B cell (primary cell): ENCODE results near the gene PDP2. TPM values are rescaled to one million over a fixed set of nuclear protein-coding genes. Genes with fewer than 3 reads are reported as not detected.

Experiments used
- ATAC-seq: fragments of 200-7000 bp; cut with Tn5 transposase; one replicate; pipeline ENCODE4 v1.10.0; 2021; ENCODE audit warnings: low read depth, mild to moderate bottlenecking, moderate number of reproducible peaks, moderate library complexity
- CTCF ChIA-PET: fragments of 350-600 bp; sonication (Branson Sonifier 250); formaldehyde crosslinking; loops from one replicate; lab custom pipeline; 2021; ENCODE audit warnings: antibody characterized with exemption, inconsistent platforms; lab: Charles Lee
- POLR2A ChIA-PET: fragments of 350-600 bp; sonication (Branson Sonifier 250); formaldehyde crosslinking; loops from one replicate; lab custom pipeline; 2021; ENCODE audit warnings: antibody characterized with exemption; lab: Charles Lee
- DNase-seq: peaks from one replicate; pipeline ENCODE4 v3.0.0; 2013
- H2AFZ ChIP-seq: 2 replicates; pipeline ENCODE4 v1.6.1; 2012; ENCODE audit warnings: mild to moderate bottlenecking, low read depth, low read length; ENCODE audit not compliant: insufficient read depth, poor library complexity, severe bottlenecking
- H3K27ac ChIP-seq, 2 donors: 1 replicate in 1 of 2; 2 replicates in 1 of 2; pipeline ENCODE4 v1.5.1; 2012 to 2013; ENCODE audit warnings: low read length in 2 of 2, mild to moderate bottlenecking in 2 of 2, moderate library complexity in 1 of 2
- H3K27me3 ChIP-seq, 4 experiments: fragments of 200-600 bp in 1 of 4; sonication (generic) in 1 of 4; replicated peaks in 1 of 4; 1 replicate in 2 of 4; 2 replicates in 2 of 4; pipeline versions ENCODE4 v1.6.1 to v1.7.0; 2013 to 2016; ENCODE audit warnings: low read length in 3 of 4, mild to moderate bottlenecking in 2 of 4, mixed read lengths in 1 of 4, moderate library complexity in 1 of 4; ENCODE audit not compliant: insufficient read depth in 4 of 4, control insufficient read depth in 3 of 4; ENCODE audit errors: control extremely low read depth in 1 of 4
- H3K36me3 ChIP-seq, 2 experiments: replicated peaks in 1 of 2; 1 replicate in 1 of 2; 2 replicates in 1 of 2; pipeline versions ENCODE4 v1.6.1 to v1.7.1; 2013; ENCODE audit warnings: low read length in 1 of 2; ENCODE audit not compliant: insufficient read depth in 2 of 2, control insufficient read depth in 1 of 2; ENCODE audit errors: control extremely low read depth in 1 of 2, extremely low read depth in 1 of 2
- H3K4me1 ChIP-seq, 2 donors: fragments of 200-600 bp in 1 of 2; sonication (generic) in 1 of 2; 1 replicate in 1 of 2; 2 replicates in 1 of 2; pipeline versions ENCODE4 v1.5.1 to v1.6.1; 2013 to 2017; ENCODE audit warnings: low read length in 2 of 2; ENCODE audit not compliant: control insufficient read depth in 2 of 2, insufficient read depth in 2 of 2
- H3K4me2 ChIP-seq: replicated peaks from 2 replicates; pipeline ENCODE3; 2012; ENCODE audit warnings: mild to moderate bottlenecking, low read depth, low read length; ENCODE audit not compliant: poor library complexity, severe bottlenecking
- H3K4me3 ChIP-seq, 5 experiments: fragments of 200-600 bp in 1 of 5; sonication (generic) in 1 of 5; 1 replicate in 3 of 5; 2 replicates in 2 of 5; pipeline versions ENCODE4 v1.5.1 to v1.7.0; 2011 to 2016; ENCODE audit warnings: low read length in 4 of 5, mild to moderate bottlenecking in 4 of 5, low read depth in 2 of 5, control low read depth in 1 of 5, moderate library complexity in 1 of 5; ENCODE audit not compliant: insufficient read depth in 1 of 5; ENCODE audit errors: control extremely low read depth in 1 of 5, extremely low read depth in 1 of 5
- H3K79me2 ChIP-seq: fragments of 200-600 bp; sonication (generic); one replicate; pipeline ENCODE4 v1.6.0; 2016; ENCODE audit warnings: low read length; ENCODE audit not compliant: control insufficient read depth, insufficient read depth
- H3K9ac ChIP-seq: fragments of 200-600 bp; sonication (generic); 2 replicates; pipeline ENCODE4 v1.6.1; 2017; ENCODE audit warnings: mild to moderate bottlenecking, low read length, moderate library complexity
- H3K9me3 ChIP-seq, 3 donors: one replicate each; pipeline versions ENCODE4 v1.6.1 to v1.7.1; 2013; ENCODE audit warnings: low read length in 2 of 3; ENCODE audit not compliant: control insufficient read depth in 2 of 3, insufficient read depth in 1 of 3; ENCODE audit errors: control extremely low read depth in 1 of 3
- H4K20me1 ChIP-seq: 2 replicates; pipeline ENCODE4 v1.6.0; 2012; ENCODE audit warnings: mild to moderate bottlenecking, low read length; ENCODE audit not compliant: insufficient read depth, control insufficient read depth, poor library complexity, severe bottlenecking
- H3K27ac Mint-ChIP-seq: one replicate; pipeline ENCODE4 v1.8.0; 2021; ENCODE audit warnings: mixed read lengths
- H3K27me3 Mint-ChIP-seq: one replicate; pipeline ENCODE4 v1.8.0; 2021; ENCODE audit warnings: mixed read lengths
- H3K4me1 Mint-ChIP-seq: one replicate; pipeline ENCODE4 v1.8.0; 2021; ENCODE audit warnings: mixed read lengths
- H3K4me3 Mint-ChIP-seq: one replicate; pipeline ENCODE4 v1.8.0; 2021; ENCODE audit warnings: mixed read lengths
- H3K9me3 Mint-ChIP-seq: one replicate; pipeline ENCODE4 v1.8.0; 2022; ENCODE audit warnings: mixed read lengths; ENCODE audit not compliant: insufficient read depth
- CTCF ChIP-seq: fragments of 200-600 bp; IDR thresholded peaks from one replicate; pipeline ENCODE4 v1.8.0; 2022; ENCODE audit warnings: antibody characterized with exemption, mild to moderate bottlenecking
- EZH2 ChIP-seq: IDR thresholded peaks from 2 replicates; pipeline ENCODE4 v1.6.1; 2012; ENCODE audit warnings: borderline replicate concordance, low read depth, mild to moderate bottlenecking, moderate library complexity, low read length; ENCODE audit not compliant: insufficient read depth, poor library complexity, severe bottlenecking
- WGBS: methylation state at CpG from one replicate; pipeline ENCODE4 v1.1.5; 2013; ENCODE audit warnings: missing lambda C conversion rate; ENCODE audit not compliant: insufficient coverage; 5-methylcytosine and 5-hydroxymethylcytosine counted together
- intact Hi-C: fragments of 100-400 bp; cut with micrococcal nuclease; formaldehyde crosslinking; loops from one replicate; pipeline ENCODE4 v1.10.0; 2022
- polyA plus RNA-seq: library from polyadenylated mRNA; depleted of rRNA; stranded (reverse); fragments of >200 nt; gene quantifications from 2 replicates; pipeline ENCODE4 v1.2.3, GENCODE V29; 2012
- total RNA-seq, 2 donors: library from RNA; stranded (reverse); fragments of 120-200 nt in 1 of 2; gene quantifications; 1 replicate in 1 of 2; 2 replicates in 1 of 2; pipeline versions ENCODE4 v1.2.3 to v1.2.4, GENCODE V29; 2013 to 2022

Gene PDP2
- total and polyA plus RNA-seq, 2 donors (not counting 1 experiment from before 2014, with no cell fraction given): 1.9 to 18.7 TPM

DNA sequence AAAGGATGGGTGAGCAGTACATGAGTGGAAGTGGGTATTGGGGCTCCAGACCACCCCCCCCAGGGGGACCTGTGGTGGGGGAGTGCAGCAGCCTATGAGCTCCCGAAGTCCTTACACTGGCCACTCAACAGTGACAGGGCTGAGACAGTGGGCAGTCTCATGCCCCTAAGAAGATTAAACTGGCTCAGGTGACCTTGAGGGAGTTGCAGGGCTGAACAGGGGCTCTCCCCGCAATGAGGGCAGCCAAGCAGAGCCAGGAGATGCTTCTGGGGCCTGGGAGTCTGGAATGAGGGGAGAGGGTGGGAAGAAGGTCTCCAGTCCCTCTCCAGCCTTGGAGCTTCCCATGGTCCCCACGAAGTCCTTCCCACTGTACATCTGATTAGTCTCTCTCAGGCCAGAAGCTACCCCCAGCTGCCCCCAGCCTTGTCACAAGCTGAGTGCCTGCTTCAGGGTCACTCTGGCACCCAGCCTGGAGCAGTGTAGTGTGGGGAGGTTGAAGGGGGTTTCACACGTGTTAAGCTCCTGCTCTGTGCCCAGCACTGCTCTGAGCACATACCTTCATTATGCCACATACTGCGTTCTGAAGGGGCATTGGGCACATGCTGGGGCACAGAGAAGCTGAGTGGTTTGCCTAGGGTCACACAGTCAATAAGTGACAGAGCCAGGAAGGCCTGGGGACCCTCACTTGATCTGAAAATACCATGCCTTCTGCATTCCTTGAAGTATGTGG, 39.4 kb downstream of the PDP2 start:
- Histone ChIP-seq H3K9ac (no peak overlapping the region), H2AFZ (no peak overlapping the region), H3K4me1 (peaks cover 0 to 4% of the 10 kb centered on the region in 2 donors), H3K27me3 (peaks cover 0 to 22% (median 8%) of the 10 kb centered on the region in 4 experiments), H3K9me3 (no peaks in the 10 kb centered on the region), H3K4me2 (no peak overlapping the region), H3K79me2 (no peaks in the 10 kb centered on the region), H3K27ac (no peak overlapping the region), H3K4me3 (no peak overlapping the region), H4K20me1 (no peaks in the 10 kb centered on the region), H3K36me3 (no peaks in the 10 kb centered on the region)
- intact Hi-C loops: no loop called here
- H3K9me3 Mint-ChIP-seq: no peaks in the 10 kb centered on the region
- TF ChIP-seq CTCF (no peak), EZH2 (no peak)
- ChIA-PET CTCF (interaction anchor here (1.1 kb wide), 1 partner anchor 51 kb away, joined by 6 read pairs; no protein-coding TSS in a partner anchor), POLR2A (interaction anchor here (1.2 kb wide), 1 partner anchor 12 kb away, joined by 3 read pairs; no protein-coding TSS in a partner anchor)
- H3K4me1 Mint-ChIP-seq: peaks cover 4% of the 10 kb centered on the region
- DNase-seq (no peak), ATAC-seq (no peak)
- H3K27ac Mint-ChIP-seq: no peak overlapping the region
- H3K4me3 Mint-ChIP-seq: no peak overlapping the region
- peaks cover 30% of the 10 kb centered on the region for H3K27me3 Mint-ChIP-seq
- 71% methylated on average over 3 of the region's 5 CpGs for WGBS

- no CpG with 5 or more reads among the region's 2 CpGs for WGBS
- Histone ChIP-seq H3K9me3 (peaks cover 0 to 1% (median 0%) of the 10 kb centered on the region in 3 donors), H3K4me2 (no peak overlapping the region), H3K79me2 (no peaks in the 10 kb centered on the region), H3K27me3 (peaks cover 0 to 26% (median 9%) of the 10 kb centered on the region in 4 experiments), H3K36me3 (no peaks in the 10 kb centered on the region), H2AFZ (no peak overlapping the region), H3K4me1 (peaks cover 2 to 7% of the 10 kb centered on the region in 2 donors), H3K4me3 (no peak overlapping the region), H3K9ac (no peak overlapping the region), H4K20me1 (no peaks in the 10 kb centered on the region), H3K27ac (no peak overlapping the region)
- peaks cover 5% of the 10 kb centered on the region for H3K4me1 Mint-ChIP-seq
- ATAC-seq: no peak
- H3K4me3 Mint-ChIP-seq: no peak overlapping the region
- intact Hi-C loops: no loop called here
- no peak overlapping the region for H3K27ac Mint-ChIP-seq
- POLR2A ChIA-PET: no interaction called here
- TF ChIP-seq EZH2: no peak
- no peak for TF ChIP-seq CTCF
- H3K27me3 Mint-ChIP-seq: peaks cover 32% of the 10 kb centered on the region
- no peaks in the 10 kb centered on the region for H3K9me3 Mint-ChIP-seq
- no peak for DNase-seq
- CTCF ChIA-PET: no interaction called here
These were observed 39.9 kb downstream of the PDP2 start for GRCh38 chr16:66920299-66920590.
